HG02759 (cell line): ENCODE measurements around the gene EXOC4.

Experiments used
- ATAC-seq: cut with Tn5 transposase; IDR thresholded peaks from one replicate; pipeline ENCODE4 v1.9.1; 2021; ENCODE audit warnings: mild to moderate bottlenecking, moderate library complexity; ENCODE audit not compliant: unreplicated experiment

The EXOC4 gene

DNA sequence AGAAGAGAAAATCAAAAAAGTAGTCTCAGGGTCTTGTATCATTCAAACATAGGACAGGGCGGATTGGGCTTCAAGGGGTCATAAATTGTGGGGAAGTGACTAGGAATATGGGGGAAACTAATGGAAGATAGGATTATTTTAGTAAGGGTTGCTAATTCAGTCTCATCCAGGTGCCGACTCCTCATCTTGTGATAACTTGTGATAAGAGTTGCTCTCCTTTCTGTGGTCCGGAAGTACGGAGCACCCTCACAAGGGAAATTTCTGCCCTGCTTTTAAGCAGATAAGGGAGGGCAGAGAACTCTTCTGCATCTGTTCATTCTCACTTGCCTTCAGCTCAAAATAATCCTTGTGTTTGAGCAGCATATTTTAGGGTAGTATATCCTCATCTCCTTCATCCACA, 437.9 kb downstream of the EXOC4 start:
- ATAC-seq = no peak

DNA sequence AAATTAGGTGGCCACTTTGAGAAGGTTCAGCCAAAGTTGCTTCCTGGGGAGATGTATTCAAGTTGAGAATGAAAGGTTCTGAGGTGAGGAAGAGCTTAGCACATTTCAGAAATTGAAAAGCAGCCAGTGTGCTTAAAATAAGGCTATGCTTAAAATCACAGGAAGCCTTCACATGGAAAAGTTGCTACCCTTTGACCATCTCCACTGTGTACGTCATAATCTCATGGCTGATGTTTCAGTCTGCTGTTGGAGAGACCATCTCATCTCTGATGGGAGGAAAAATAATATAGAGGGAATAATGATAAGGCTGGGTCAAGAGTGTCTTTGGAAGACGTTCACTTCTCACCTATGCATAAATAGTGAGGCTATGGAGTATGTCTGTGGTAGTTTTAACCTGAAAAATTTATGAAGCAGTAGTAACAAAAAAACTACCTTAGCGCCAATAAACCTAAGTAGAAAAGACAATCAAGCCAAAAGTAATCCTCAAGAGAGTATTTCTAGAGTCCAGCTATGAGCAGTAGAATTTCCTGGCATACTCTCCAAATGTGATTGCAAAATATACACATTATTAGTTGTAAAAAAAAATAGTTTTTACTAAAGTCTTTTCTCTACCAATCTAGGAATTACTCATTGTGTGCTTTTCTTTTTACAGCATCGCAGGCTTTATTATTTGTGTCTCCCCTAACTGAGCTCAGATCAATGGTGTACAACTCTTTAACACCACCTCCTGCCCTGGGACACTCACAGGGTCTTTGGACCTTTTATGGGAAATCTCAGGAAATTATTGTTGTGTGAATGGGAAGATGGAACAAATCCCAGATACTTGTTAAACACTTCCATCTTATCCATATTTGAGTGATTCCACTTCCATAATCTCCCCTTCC, 439.1 kb downstream of the EXOC4 start:
- no peak for ATAC-seq

DNA sequence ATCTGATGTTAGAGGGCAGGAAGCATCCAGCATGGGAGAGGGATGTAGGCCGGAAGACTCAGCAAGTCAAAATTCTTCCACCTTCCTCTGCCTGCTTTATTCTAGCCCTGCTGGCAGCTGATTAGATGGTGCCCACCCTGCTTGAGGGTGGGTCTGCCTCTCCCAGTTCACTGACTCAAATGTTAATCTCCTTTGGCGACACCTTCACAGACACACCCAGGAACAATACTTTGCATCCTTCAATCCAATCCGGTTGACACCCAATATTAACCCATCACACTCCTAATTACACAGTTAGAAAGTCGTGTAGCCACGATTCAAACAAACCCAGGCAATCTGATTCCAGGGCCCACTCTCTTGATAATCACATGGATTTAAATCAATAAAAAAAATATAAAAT, 440.4 kb downstream of the EXOC4 start:
- ATAC-seq = no peak

DNA sequence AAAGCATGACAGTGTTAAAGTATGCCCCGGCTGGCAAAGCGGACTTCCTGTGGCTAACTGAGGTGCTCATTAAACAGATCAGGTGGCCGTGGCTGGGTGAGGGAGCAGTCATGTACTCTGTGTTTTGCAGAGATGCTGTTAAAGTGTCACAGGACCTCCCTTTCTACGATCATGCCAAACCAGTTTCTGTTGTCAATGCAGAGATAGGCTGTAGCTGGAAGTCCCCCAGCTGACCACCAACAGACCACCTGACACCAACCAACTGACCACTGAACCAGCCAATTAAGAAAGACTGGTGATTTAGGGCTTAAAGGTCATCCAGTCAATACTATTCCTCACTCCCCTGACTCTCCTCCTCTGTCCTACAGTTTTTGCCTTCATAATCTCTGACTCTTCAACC, 443.2 kb downstream of the EXOC4 start:
- no peak for ATAC-seq

DNA sequence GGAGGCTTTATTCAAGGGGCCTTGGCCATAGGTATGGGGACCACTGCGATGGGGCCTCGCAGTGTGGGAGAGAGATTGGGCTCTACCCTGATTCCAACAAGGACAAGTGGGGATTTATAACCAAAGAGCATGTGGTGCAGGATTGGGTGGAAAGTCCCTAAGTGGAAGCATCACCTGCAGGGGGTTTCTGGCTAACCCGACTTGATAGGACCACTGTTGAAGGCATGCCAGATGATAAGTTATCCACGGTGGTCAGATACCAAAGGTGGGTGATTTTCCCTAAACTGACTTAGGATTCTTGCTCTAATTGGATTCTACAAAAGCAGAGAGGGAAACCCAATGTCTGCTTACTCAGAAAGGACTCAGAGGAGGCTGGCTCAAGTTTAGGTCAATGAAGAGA, 444.7 kb downstream of the EXOC4 start:
- no peak for ATAC-seq

DNA sequence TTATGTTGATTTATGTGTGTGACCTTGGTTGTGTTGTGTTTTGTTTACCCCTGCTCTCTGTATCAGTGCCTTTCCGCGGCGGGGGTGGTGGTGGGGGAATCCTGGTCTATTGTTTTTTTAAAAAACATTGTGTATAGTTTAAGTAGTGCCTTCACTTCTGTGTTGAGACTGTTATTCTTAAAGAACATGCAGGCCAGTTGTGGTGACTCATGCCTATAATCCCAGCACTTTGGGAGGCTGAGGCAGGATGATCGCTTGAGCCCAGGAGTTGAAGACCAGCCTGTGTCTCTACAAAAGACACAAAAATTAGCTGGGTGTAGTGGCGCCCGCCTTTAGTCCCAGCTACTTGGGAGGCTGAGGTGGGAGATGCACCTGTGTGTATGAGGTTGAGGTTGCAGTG, 445.2 kb downstream of the EXOC4 start:
- ATAC-seq = no peak

DNA sequence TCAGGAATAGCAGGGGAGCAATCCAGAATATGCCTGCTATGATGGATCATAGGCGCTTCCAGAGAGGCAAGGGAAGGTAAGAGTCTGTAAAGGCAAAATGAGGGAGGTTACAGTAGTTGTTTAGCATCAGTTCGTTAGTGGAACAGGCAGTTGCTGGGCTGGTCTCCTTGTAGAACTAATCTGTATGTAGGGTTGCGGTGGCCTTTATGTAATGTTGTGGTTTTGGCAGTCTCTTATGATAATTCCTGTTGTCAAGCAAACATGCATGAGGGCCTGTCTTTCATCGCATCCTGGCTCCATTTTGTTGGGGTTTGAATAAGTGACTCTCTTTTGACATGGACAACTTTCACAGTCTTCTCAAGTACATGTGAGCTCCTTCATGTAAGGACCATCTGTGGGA, 446.5 kb downstream of the EXOC4 start:
- ATAC-seq = no peak

DNA sequence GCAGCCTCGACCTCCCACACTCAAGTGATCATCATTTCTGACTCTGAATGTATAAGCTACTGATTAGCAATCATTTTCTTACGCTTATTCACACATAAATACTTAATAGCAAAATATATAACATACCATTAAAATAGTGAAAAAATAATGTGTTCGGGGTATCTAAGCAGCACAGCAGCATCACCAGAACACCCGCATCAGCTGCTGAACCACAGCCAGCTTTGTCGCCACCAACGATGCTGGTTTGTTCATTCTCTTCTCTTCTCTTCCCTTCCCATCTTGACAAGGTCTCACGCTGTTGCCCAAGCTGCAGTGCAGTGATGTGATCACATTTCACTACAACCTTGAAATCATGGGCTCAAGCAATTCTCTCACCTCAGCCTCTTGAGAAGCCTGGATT, 449.2 kb downstream of the EXOC4 start:
- ATAC-seq = no peak

DNA sequence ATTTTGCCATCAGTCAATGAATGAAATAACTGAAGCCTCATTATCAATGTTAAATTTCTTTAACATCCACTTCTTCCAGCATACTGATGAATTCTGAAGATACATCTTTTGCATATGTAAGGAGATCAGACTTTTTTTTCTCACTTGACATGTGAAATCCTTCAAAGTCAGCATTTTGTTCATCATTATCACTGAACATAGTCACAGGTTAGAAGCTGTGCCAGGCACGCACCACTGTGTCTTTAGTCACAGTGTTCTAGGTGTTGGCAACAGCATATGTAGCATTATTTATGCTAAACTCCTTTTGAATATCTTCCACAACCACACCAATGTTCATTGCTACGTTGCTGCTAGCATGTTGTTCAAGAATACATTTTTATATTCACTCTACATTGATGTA, 450.1 kb downstream of the EXOC4 start:
- ATAC-seq = no peak

DNA sequence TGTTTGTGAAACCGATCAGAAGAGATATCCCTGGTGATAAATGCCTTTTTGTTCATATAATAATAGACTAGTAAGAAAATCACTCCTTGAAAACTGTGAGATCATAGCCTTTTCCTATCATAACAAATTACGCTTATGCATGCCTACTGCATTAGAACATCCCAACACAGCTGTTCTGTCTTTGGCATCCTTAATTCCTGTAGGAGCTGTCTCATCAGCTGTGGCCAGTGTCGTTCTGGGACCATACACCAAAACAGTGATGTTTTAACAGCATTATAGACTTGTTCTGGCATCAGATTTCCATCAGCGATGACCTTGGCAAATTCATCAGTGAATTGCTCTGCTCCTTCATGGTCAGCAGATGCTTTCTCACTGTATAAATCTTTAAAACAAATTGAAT, 450.7 kb downstream of the EXOC4 start:
- ATAC-seq = no peak

DNA sequence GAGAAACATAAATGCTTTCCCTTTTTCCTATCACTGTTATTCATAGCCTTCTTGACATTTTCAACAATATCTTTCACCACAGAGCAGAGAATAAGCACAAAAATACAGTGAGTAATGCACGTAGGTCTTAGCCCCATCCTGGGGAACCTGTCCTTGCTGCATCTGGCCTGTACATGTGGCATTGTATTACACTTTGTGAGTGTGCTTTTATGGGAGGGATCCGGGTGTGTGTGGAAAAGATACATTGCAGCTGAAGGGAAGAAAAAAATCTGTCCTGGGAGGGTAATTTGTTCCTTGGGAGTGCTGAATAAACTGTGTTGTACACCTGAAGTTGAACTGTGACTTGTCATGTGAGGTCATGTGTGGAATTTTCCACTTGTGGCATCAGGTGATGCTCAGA, 451.6 kb downstream of the EXOC4 start:
- no peak for ATAC-seq

DNA sequence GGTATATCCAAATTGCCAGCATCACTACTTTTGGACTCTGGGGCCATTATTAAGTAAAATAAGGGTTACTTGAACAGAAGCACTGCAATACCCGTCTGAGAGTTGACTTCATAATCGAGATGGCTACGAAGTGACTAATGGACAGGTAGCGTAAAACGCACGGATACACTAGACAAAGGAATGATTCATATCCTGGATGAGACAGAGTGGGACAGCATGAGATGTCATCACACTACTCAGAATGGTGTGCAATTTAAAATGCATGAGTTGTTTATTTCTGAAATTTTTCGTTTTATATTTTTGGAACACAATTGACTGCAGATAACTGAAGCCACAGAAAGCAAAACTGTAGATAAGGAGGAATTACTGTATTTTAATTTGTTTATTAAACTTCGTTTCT, 452.7 kb downstream of the EXOC4 start:
- ATAC-seq = no peak

DNA sequence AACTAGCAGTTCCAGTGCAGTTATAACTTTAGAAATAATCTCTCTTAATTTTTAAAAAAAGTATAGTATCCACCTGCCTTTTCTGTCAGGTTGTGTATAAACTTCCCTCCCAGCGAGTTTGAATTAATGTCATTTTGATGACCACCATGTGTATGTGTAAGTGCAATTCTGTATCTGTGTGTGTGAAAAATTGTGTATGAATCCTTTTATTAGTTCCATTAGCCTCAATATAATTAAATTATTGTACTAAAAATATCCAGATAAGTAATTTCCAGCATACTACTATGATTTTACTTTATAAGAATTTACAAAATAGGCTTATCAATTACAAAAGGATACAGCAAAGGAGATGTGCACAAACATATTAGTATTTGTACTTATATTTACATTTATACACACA, 453.1 kb downstream of the EXOC4 start:
- no peak for ATAC-seq

DNA sequence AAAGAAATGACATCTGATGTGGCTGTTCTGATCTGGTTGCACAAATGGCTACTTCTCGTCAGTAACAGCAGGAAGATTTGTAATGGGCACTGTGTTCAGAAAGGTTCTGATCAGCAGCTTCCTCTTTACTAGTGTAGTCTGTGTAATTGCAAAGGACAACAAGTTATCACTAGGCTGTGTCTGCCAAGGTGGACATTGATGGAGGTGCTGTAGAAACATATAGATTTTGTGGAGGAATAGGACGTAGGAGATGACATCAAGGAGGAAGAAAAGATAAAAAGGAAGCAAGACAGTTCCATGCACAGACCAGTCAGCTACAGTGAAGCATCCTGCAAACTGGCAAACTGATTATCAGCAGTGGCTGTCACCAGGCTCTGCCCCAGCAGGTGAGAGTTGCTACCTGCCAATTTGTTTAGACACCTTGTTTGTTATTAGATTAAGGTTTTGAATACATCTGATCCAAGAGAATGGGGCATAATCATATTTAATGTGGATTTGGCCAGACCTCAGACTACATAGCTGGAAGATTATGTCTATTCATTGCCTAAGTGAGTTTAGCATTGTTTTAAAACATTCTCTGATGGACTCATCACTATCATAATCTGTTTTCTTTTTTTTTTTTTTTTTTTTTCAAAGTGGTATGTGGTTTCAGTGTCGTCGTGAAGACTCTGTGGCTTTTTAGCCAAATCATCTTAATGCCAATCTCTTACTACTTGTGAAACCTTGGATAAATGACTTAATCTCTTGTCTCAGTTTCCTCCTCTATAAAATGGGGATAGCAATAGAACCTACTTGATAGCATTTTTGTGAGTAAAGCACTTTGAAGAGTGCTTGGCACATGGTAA, 456.4 kb downstream of the EXOC4 start:
- no peak for ATAC-seq

DNA sequence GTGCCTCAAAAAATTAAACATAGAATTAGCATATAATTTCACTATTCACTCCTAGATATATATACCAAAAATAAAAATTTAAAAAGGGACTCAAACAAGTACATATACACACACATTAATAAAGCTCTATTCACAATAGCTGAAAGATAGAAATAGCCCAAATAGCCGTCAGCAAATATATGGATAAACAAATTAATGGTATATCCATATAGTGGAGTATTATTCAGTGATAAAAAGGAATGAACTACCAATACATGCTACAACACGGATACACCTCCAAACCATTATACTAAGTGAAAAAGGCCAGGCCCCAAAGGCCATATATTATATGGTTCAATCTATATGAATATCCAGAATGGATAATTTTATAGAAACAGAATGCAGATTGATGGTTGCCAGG, 459.7 kb downstream of the EXOC4 start:
- ATAC-seq = no peak

DNA sequence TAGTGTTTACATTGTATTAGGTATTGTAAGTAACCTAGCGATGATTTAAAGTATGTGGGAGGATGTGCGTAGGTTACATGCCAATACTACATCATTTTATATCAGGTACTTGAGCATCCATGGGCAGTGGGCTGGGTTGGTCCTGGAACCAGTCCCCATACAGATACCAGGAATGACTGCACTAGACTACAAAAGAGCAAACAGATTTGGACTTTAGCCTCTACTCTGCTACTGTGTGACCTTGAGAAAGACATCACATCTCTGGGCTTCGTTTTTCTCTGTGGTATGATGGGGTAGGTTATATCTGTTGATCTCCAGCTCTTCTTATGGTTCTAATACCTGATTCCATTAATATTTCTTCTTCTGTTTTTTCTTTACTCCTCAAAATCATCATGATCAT, 461.8 kb downstream of the EXOC4 start:
- no peak for ATAC-seq

DNA sequence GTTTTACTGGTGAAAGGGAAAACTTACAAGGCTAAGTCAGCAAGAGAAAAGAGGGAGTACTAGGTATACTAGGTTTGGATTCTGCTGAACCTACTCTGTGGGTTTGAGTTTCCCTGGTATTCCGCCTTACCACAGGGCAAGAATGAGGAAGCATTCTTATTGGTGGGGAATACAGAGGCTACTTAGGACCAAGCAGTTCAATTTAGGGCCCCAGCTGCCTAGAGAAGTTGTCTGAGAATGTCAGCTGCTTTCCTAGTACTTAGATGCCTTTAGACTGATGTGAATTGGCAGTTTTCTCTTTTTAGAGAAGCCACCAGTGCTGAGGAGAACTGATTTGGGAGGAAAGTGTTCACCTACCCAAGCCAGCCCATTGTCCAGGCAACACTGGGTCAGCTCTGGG, 465.3 kb downstream of the EXOC4 start:
- ATAC-seq = no peak

DNA sequence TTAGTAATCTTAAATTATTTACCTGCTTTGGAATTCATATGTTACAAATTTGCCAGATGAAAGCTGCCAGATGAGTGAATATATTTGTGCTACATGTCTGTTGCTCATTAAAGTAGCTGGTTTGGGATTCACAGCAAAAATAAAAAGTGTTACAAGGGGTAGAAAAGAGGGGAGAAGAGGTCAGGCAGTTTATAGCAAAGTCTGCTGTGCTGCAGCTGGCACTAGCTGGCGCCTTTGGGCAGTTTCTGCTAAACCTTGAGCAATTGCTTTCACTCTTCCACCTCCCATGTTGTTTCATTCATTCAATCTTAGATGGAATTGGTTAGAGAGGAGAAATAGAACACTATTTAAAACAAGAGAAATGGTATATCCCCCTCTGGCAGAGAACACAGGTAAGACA, 470.2 kb downstream of the EXOC4 start:
- ATAC-seq = no peak

DNA sequence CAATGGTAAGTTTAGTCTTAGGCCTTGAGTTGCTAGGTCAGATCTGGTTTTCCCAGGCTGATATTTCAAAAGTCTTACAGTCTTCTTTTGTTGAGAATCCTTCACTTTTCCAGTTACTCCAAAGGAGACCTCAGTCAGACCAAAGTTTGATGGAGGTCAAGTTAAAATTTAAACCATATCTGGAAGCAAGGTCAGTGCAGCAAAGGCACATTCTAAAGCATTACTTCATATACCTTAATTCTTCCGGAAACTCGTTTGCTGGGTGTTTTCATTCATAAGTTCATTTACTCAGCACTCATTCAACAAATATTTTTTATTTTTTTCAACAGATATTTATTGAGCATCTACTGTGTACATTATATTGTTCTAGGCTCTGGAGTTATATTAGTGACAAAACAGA, 471.3 kb downstream of the EXOC4 start:
- ATAC-seq = no peak

DNA sequence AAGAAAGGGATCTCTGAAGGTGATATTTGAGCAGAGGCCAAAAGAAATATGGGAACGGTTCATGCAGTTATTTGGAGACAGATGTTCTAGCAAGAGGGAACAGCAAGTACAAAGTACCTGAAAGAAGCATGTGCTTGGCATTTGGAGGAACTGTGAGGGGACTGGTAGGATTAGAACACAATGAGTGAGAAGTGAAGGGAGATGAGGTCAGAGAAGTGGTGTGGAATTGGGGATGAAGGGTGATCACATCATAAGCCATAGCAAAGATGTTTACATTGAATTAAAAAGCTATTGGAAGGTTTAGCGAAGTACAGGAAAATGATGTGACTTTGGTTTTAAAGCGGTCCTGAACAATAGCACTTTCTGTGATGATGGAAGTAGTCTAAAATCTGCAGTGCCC, 471.8 kb downstream of the EXOC4 start:
- no peak for ATAC-seq

DNA sequence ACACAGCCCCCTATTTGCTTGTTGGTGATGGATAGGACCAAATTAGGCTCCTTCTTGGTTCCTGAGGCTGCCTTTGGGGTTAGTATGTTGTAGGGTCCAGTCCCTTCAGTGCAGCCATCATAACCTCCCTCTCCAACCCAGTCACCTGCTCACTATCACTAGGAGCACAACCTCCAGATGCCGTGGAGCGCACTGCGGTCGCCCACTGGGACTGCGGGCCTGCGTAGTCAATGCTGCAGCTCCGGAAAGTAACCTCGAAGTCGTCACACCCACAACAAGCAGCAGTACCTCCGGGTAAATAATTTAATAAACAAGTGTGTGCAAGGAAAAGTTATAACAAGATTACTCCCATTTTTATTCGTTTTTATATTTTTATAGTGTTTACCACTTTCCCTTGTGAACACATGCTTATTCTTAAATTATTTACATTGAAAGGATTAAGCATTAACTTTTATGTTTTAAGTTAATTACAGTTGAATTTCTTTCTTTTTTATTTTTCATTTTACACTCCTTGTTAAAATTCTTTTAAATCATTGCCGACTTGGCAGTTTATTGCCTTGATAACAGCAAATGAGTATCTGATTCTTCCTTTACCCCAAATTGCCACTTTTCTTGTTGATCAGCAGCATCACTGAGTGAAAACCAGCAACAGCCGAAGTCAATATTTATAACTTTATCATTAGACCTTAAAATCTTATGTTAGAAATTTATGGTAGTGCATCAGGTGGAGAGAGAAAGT, 474.8 kb downstream of the EXOC4 start:
- ATAC-seq = no peak

DNA sequence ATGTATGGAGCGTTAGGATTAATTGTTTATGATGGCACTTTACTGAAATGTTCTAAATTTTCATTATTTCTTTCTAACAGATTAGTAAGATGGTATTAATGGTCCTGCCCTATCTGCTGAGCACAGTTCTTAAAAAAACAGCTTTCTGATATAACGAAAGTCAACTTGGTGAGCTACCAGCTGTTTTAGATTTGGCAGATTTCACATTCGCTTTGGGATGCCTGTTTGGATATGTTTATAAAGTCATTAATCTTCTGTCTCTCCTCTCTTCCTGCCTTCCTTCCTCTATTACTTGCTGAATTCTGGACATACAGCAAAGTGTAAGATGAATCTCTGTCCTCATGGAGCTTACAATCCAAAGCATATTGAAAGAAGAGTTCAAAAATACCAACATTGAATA, 477.5 kb downstream of the EXOC4 start:
- ATAC-seq = no peak
